SW 1271 (cell line): ENCODE measurements around the gene TBC1D16.

Source experiments
- DNase-seq, 2 experiments: peaks; one replicate each; lab custom pipeline; 2025; lab: John Stamatoyannopoulos, UW

TBC1D16 gene

GRCh38 chr17:80035687-80035936 is at the start of gene TBC1D16:
TBC1D16 (minus strand) TSS chr17:80035872; CDS start chr17:80013547, 22,325 bp downstream.
- DNase-seq = no peak

- DNase-seq = no peak
These were observed 49.1 kb upstream of the TBC1D16 start for GRCh38 chr17:80084773-80085172.

- DNase-seq = no peak
These were observed 47.5 kb upstream of the TBC1D16 start for GRCh38 chr17:80083136-80083661.

- DNase-seq = peak in 1 of 2 experiments; percentile 35
These were observed 46.9 kb upstream of the TBC1D16 start for GRCh38 chr17:80082403-80083135.

GRCh38 chr17:80081596-80081995 is 45.9 kb upstream of the TBC1D16 start:
- DNase-seq = no peak

GRCh38 chr17:80080081-80080480 is 44.4 kb upstream of the TBC1D16 start:
- DNase-seq = no peak

GRCh38 chr17:80072410-80072809 is 36.7 kb upstream of the TBC1D16 start:
- no peak for DNase-seq

GRCh38 chr17:80071116-80071841 is 35.6 kb upstream of the TBC1D16 start:
- DNase-seq = no peak

GRCh38 chr17:80070375-80071115 is 34.9 kb upstream of the TBC1D16 start:
- DNase-seq = no peak

GRCh38 chr17:80068301-80069222 is 32.9 kb upstream of the TBC1D16 start:
- no peak for DNase-seq

GRCh38 chr17:80067393-80067986 is 31.8 kb upstream of the TBC1D16 start:
- DNase-seq = no peak

- DNase-seq = no peak
These were observed 30.0 kb upstream of the TBC1D16 start for GRCh38 chr17:80065478-80066170.

- DNase-seq = no peak
These were observed 29.0 kb upstream of the TBC1D16 start for GRCh38 chr17:80064696-80065095.

- no peak for DNase-seq
These were observed 28.3 kb upstream of the TBC1D16 start for GRCh38 chr17:80063830-80064585.

- no peak for DNase-seq
These were observed 25.7 kb upstream of the TBC1D16 start for GRCh38 chr17:80061421-80061820.

GRCh38 chr17:80060644-80061043 is 25.0 kb upstream of the TBC1D16 start:
- DNase-seq = no peak

GRCh38 chr17:80058311-80058955 is 22.8 kb upstream of the TBC1D16 start:
- no peak for DNase-seq

- DNase-seq = no peak
These were observed 19.9 kb upstream of the TBC1D16 start for GRCh38 chr17:80055597-80055996.

GRCh38 chr17:80053102-80053501 is 17.4 kb upstream of the TBC1D16 start:
- DNase-seq = no peak
